ENCODE measurements around the gene VWA5B1.

The VWA5B1 gene

DNA sequence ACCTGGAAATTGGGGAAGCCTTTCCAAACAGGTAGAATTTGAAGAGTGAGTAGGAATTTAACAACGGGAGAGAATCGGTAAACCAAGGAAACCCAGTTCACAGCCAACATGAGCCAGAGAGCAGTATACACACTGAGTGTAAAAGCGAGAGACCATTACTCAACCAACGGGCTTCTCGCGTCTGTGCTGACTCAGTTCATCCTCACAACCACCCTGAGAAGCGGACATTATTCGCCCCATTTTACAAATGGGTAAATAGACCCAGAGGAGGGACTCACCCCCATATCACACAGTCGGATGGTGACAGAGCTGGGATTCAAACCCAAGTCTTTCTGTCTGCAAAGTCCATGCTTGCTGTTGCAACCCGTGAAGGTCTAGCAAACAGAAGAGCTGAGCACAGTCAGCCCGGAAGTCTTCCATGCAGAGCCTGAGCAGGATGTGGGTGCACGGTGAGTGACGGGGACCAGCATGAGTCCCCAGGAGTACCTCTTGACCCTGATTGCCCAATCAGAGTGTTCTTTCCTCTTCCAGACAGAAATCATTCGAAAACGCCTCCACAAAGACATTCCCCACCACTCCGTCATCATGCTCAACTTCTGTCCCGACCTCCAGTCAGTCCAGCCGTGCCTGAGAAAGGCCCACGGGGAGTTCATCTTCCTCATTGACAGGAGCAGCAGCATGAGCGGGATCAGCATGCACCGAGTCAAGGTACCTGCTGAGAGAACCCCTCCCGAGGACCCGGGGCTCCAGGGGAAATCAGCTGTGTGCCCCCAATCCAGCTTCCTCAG is 32.3 kb downstream of the VWA5B1 start:
- DNase-seq, result peak in 1 of 3 donors; percentile 4

DNA sequence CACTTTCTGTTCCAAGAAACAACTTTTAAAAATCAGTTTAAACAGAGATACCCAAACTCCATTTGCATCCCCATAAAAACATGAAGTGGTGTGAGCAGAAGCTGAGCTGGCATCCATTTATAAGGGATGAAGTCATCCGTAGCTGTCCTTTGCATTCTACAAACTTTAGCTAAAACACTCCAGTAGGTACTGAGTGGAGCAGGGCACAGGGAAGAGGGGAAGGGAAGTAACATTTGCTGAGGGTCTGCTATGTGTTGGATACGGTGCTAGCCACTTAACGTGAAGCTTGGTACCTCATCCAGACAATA is 32.9 kb downstream of the VWA5B1 start:
- no peak for DNase-seq

- no peak for DNase-seq
These were observed 34.2 kb downstream of the VWA5B1 start for GRCh38 chr1:20324704-20325406.

DNA sequence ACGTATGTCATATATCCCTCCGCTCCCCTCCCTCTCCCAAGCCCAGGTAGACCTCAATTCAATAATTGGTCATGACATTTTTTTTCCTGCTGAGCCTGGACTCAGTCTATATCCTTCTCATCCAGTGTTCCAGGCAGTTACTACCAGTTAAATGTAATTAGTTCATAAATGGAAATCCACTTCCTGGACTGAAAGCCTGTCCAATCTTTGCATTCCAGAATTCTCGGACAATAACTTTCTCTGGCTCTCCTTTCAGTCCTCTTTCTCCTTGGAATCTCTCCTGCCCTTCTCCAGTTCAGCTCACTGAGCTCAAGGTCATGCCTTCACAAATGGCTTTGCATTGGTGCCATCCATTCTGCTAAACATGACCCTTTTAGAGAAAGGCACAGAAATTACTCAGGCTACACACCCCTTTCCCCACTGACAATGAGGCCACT is 34.8 kb downstream of the VWA5B1 start:
- DNase-seq, result no peak

GRCh38 chr1:20325844-20326420 is 35.3 kb downstream of the VWA5B1 start:
- DNase-seq, result no peak

DNA sequence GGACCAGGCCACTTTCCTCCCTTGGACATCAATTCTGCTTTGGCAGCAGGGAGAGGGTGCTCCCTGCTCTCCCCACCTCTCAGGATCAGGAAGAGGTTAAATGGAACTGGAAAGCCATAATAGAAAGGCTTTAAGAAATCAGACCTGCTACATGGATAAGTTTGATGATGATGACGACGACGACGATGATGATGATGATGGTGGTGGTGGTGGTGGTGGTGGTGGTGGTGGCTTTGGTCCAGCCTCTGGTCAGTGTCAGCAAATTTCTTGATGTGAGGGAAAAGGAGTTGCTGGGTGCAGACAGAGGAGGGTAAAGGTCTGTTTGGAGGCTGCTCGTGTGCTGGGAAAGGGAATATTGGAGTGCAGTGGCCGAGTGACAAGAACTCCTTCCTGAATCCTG is 36.8 kb downstream of the VWA5B1 start:
- no peak for DNase-seq

DNA sequence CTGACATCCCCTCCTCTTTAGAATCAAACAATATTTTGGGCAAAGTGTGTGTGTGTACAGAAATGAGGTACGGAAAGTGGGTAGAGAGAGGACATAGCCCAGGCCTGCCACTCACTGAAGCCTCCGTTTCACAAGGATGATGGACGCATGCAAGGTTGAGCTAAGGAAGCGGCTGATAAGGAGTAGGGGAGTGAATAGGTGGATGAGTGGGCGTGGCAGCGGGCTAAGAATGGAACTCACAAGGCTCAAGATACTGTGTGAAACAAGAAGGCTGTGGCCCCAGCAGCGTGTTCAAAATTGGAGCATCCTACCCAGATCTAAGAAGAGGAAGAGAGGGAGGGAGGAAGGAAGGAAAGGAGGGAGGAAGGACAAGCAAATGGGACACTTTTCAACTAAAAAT is 37.5 kb downstream of the VWA5B1 start:
- no peak for DNase-seq

GRCh38 chr1:20329793-20330542 is 39.3 kb downstream of the VWA5B1 start:
- DNase-seq, result peak in 1 of 3 donors; percentile 6

GRCh38 chr1:20334103-20334502 is 43.4 kb downstream of the VWA5B1 start:
- DNase-seq, result no peak

DNA sequence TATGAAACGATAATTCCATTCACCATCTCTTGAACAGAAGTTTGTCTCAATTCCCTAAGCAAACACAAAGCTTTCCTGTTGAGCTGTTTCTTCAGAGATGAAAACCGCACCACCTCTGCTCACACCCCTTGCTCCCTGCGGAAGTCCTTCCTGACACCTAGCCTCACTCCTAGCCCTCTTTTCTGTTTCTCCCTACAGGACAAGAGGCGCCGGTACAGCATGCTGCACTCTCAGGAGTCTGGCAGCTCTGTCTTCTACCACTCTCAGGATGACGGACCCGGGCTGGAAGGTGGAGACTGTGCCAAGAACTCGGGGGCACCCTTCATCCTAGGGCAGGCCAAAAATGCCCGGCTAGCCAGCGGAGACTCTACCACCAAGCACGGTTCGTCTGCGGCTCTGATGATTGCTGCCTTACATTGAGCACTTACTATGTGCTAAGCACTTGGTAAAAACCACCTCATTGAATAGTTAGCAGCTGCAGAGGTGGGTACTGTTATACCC is 45.5 kb downstream of the VWA5B1 start:
- DNase-seq, result no peak

DNA sequence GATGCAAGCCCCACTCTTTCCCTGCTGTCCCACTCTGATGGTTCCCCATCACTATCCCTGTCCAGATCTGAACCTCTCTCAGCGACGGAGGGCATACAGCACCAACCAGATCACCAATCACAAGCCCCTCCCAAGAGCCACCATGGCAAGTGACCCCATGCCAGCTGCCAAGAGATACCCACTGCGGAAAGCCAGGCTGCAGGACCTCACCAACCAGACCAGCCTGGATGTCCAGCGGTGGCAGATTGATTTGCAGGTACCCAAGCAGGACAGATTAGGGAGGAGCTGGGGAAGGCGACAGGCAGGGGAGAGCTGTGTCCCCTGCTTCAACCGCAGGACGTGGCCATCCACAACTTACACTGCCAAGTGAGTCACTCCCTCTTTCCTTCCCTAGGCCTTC is 46.9 kb downstream of the VWA5B1 start:
- no peak for DNase-seq

- no peak for DNase-seq
These were observed 49.3 kb downstream of the VWA5B1 start for GRCh38 chr1:20339811-20340457.

- DNase-seq, result no peak
These were observed 51.8 kb downstream of the VWA5B1 start for GRCh38 chr1:20342294-20343148.

DNA sequence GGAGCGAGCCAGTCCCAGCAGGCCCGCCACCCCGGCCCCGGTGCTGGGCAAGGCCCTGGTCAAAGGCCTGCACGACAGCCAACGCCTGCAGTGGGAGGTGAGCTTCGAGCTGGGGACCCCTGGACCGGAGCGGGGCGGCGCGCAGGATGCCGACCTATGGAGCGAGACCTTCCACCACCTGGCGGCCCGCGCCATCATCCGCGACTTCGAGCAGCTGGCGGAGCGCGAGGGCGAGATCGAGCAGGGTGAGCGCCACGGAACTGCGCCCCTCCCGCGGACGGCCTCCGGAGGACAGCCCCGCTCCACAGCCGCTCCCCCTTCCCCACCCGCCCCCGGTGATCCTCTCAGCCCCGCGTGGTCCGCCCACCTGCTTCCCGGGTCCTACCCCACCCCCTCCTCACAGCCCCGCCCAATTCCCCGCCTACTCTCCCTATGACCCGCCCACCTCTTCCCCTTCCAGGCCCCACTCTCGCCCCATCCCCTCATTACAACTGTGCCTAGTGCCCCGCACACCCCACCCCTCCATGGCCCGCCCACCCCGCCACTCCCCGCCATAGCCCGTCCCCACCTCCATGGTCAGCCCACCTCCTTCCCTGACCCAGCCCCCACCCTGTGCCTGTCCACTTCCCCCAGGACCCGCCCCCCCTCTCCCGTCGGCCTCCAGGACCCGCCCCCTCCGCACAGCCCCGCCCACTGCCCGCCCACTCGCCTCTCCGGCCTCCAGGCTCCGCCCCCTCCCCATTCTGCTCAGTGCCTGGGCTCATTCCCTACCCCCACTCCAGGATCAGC is 52.7 kb downstream of the VWA5B1 start:
- peak in 2 of 3 donors; percentile 10 to 12 for DNase-seq

- no peak for DNase-seq
These were observed 53.2 kb downstream of the VWA5B1 start for GRCh38 chr1:20343938-20344302.

DNA sequence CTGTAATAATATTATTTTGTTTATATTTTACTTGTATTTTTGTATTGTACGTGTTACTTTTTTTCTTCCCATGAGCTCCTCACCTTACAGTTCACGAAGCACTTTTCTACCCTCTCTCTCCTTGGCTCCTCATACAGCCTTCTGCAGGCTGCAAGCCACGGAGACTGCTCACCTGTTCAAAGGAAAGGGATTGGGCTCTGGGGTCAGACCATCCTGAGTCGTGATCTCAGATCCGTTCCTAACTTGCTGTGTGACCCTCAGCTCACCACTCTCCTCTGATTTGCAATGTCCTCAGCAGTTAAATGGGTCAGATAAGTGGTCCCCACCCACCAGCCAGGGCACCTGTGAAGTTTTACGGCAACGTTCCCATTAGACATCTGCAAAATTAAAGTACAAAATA is 54.1 kb downstream of the VWA5B1 start:
- no peak for DNase-seq

- no peak for DNase-seq
These were observed 54.7 kb downstream of the VWA5B1 start for GRCh38 chr1:20345419-20345818.

DNA sequence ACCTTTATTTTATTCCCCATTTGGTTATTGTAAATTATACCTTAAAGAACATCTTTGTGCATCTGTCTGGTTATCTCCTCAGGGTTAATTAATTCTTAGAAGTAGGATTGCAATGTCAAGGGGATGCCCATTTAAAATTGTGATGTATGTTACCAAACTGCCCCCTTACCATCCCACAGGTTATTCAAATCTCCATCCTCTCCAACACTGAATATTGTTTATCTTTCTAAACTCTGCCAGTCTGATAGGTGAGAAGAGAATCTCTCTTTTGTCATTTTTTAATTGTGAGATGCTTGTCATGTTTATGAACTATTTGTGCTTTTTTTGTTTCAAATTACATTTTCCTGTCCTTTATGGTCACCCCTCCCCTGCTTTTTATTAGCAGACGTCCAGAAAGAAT is 55.8 kb downstream of the VWA5B1 start:
- no peak for DNase-seq

DNA sequence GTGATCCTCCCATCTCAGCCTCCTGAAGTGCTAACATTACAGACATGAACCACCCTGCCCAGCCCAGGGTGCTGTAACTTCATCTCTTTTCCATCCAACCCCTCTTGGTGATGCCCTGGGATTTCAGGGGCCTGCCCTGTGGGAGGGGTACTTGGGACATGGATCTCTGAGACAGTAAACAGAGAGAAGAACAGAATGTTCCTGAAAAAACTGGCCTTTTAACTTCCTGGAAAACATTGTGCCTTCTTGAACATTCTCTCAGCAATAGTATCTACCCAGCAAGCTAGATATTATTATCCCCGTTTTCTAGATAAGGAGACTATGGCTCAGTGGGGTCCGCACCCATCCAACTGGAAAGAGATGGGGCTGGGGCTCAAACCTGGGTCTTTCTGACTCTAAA is 57.0 kb downstream of the VWA5B1 start:
- no peak for DNase-seq

DNA sequence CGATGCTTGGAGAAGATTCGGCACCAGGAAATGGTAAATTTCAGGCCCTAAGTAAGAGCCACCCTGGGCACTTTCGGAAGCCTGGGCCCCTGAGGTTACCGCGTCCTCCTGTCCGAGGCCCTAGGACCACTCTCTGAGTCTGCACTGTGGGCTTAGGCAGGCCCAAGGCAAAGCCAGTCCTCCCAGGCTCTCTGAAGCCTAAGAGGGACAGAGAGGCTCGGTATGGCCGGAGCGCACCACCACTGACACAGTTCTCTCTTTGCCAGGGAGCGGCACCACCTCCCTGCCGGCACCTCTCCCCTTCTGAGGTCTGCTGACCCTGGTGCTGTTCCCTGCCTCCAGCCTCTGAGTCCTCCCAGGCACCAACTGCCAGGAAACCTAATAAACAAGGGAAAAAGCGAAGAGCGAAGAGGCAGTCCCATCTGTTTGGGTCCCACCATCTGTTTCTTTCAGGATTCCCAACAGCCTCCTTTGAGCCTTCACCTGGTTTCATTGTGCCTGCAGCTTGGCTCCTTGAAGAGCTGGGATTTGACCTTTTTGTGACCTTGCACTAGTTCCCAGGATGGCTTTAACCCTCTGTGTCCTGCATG is 57.7 kb downstream of the VWA5B1 start:
- no peak for DNase-seq

DNA sequence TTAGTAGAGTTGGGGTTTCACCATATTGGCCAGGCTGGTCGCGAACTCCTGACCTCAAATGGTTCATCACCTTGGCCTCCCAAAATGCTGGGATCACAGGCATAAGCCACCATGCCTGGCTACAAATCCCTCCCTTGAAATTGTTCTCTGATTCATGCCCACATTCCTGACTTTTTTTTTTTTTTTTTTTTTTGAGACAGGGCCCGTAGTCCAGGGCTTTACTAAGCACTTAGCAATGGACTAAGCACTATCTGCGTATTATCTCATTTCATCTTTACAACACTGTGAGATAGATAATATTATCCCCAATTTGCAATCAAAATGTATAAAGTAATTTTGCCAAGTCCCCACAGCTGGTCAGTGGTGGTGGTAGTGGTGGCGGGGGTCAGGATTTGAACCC is 58.9 kb downstream of the VWA5B1 start:
- DNase-seq, result no peak

All from suppressor macrophage treated with lipopolysaccharide for 1 hour (primary cell).